Stimulated activated CD4-positive, alpha-beta T cell treated with anti-CD3 and anti-CD28 coated beads, TNF-alpha, amount 100 ng/mL, for 4 hours (primary cell): Measurements from ENCODE around the gene COL4A5.

Experiments
- DNase-seq, 3 experiments: peaks; one replicate each; pipeline ENCODE4 v3.0.0-alpha.2; 2020; ENCODE audit warnings: low read depth in 3 of 3

Gene COL4A5

GRCh38 chrX:108641589-108642272 is 202.1 kb downstream of the COL4A5 start:
- DNase-seq: no peak

- no peak for DNase-seq
These were observed 202.6 kb downstream of the COL4A5 start for GRCh38 chrX:108642273-108642628.

GRCh38 chrX:108664701-108665100 is 225.1 kb downstream of the COL4A5 start:
- no peak for DNase-seq

GRCh38 chrX:108666101-108666500 is 226.5 kb downstream of the COL4A5 start:
- no peak for DNase-seq

GRCh38 chrX:108671526-108671925 is 231.9 kb downstream of the COL4A5 start:
- DNase-seq: no peak

- DNase-seq: no peak
These were observed 257.1 kb downstream of the COL4A5 start for GRCh38 chrX:108696690-108697089.

GRCh38 chrX:108699368-108699767 is 259.7 kb downstream of the COL4A5 start:
- DNase-seq: no peak

GRCh38 chrX:108701633-108702032 is 262.0 kb downstream of the COL4A5 start:
- no peak for DNase-seq

- DNase-seq: no peak
These were observed 262.9 kb downstream of the COL4A5 start for GRCh38 chrX:108702530-108702929.

GRCh38 chrX:108704839-108705238 is 265.2 kb downstream of the COL4A5 start:
- DNase-seq: no peak

- no peak for DNase-seq
These were observed 273.2 kb downstream of the COL4A5 start for GRCh38 chrX:108712886-108713285.

GRCh38 chrX:108722561-108722960 is 282.9 kb downstream of the COL4A5 start:
- DNase-seq: no peak

GRCh38 chrX:108726748-108727147 is 287.1 kb downstream of the COL4A5 start:
- no peak for DNase-seq

- no peak for DNase-seq
These were observed 291.5 kb downstream of the COL4A5 start for GRCh38 chrX:108731153-108731552.

GRCh38 chrX:108732630-108733321 is 293.1 kb downstream of the COL4A5 start:
- DNase-seq: no peak

- DNase-seq: no peak
These were observed 294.8 kb downstream of the COL4A5 start for GRCh38 chrX:108734426-108734825.

- DNase-seq: no peak
These were observed 295.5 kb downstream of the COL4A5 start for GRCh38 chrX:108735091-108735678.

- DNase-seq: no peak
These were observed 296.3 kb downstream of the COL4A5 start for GRCh38 chrX:108735679-108736508.

- DNase-seq: no peak
These were observed 297.2 kb downstream of the COL4A5 start, which contains the start of gene IRS4 for GRCh38 chrX:108736509-108737479. Gene IRS4 (minus strand): TSS chrX:108736563.

- DNase-seq: no peak
These were observed 298.1 kb downstream of the COL4A5 start for GRCh38 chrX:108737754-108738153.

GRCh38 chrX:108740299-108740774 is 300.7 kb downstream of the COL4A5 start:
- DNase-seq: no peak
